ENCODE measurements around the gene RGPD6.
"Not testable (repeated sequence)": the region's sequence is repeated elsewhere in the genome, so short reads cannot be mapped to it uniquely, and the experiment has no call there.

DNA sequence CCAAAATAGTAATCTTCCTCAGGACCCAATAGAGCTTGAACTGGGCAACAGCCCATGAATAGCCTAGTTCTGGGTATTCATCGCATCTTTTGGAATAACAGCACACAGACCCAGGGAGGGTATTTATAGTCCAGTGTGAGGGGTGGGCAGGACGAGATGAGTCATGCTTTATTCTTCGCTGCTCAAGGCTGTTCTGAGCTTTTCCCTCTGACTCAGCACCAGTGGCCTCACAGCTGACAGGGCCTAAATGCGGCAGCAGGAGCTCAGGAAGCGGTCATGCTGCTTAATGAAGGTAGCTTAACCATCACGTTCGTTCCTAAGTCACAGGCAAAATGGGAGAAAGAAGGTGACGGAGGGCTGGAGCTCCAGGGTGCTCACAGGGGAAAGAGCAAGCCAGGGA is 111.7 kb downstream of the RGPD6 start:
- TF ChIP-seq, protein P1, sequence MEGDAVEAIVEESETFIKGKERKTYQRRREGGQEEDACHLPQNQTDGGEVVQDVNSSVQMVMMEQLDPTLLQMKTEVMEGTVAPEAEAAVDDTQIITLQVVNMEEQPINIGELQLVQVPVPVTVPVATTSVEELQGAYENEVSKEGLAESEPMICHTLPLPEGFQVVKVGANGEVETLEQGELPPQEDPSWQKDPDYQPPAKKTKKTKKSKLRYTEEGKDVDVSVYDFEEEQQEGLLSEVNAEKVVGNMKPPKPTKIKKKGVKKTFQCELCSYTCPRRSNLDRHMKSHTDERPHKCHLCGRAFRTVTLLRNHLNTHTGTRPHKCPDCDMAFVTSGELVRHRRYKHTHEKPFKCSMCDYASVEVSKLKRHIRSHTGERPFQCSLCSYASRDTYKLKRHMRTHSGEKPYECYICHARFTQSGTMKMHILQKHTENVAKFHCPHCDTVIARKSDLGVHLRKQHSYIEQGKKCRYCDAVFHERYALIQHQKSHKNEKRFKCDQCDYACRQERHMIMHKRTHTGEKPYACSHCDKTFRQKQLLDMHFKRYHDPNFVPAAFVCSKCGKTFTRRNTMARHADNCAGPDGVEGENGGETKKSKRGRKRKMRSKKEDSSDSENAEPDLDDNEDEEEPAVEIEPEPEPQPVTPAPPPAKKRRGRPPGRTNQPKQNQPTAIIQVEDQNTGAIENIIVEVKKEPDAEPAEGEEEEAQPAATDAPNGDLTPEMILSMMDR (IDR thresholded peaks at IDR 0.05): not testable (repeated sequence)
- TF ChIP-seq POLR2A (IDR thresholded peaks at IDR 0.05): not testable (repeated sequence)

Data from Peyer's patch (tissue), 4 donors.